Transverse colon (tissue), 4 donors: ENCODE results near the gene C14orf119.

Source experiments
- POLR2AphosphoS5 ChIP-seq, 3 donors: sonication (generic); formaldehyde crosslinking; IDR thresholded peaks; one replicate each; pipeline ENCODE4 v1.6.1; 2016; ENCODE audit warnings: antibody characterized with exemption in 3 of 3
- TF ChIP-seq, protein P1 (sequence below), 5 experiments: fragments of 200-600 bp in 3 of 5; fragments of 450-650 bp in 2 of 5; sonication (generic) in 3 of 5; IDR thresholded peaks; 1 replicate in 2 of 5; 2 replicates in 3 of 5; pipeline ENCODE4 v1.5.1; 2016 to 2017; ENCODE audit warnings: antibody characterized with exemption in 5 of 5, inconsistent platforms in 3 of 5, mild to moderate bottlenecking in 2 of 5, moderate library complexity in 1 of 5

- TF ChIP-seq, protein P1, sequence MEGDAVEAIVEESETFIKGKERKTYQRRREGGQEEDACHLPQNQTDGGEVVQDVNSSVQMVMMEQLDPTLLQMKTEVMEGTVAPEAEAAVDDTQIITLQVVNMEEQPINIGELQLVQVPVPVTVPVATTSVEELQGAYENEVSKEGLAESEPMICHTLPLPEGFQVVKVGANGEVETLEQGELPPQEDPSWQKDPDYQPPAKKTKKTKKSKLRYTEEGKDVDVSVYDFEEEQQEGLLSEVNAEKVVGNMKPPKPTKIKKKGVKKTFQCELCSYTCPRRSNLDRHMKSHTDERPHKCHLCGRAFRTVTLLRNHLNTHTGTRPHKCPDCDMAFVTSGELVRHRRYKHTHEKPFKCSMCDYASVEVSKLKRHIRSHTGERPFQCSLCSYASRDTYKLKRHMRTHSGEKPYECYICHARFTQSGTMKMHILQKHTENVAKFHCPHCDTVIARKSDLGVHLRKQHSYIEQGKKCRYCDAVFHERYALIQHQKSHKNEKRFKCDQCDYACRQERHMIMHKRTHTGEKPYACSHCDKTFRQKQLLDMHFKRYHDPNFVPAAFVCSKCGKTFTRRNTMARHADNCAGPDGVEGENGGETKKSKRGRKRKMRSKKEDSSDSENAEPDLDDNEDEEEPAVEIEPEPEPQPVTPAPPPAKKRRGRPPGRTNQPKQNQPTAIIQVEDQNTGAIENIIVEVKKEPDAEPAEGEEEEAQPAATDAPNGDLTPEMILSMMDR (IDR thresholded peaks at IDR 0.05), result no peak
- no peak for TF ChIP-seq POLR2AphosphoS5 (IDR thresholded peaks at IDR 0.05)
Measured at GRCh38 chr14:23085458-23085857, 9.8 kb upstream of the C14orf119 start.
